CD4-positive, alpha-beta T cell treated with Interferon alpha-2 for 1 hour (primary cell): ENCODE measurements around the gene ACP7.

ENCODE experiments used
- DNase-seq, 2 donors: peaks; one replicate each; pipeline ENCODE4 v3.0.0-alpha.2; 2020 to 2022

Gene ACP7

GRCh38 chr19:39083983-39084731, at the start of gene ACP7:
ACP7 (plus strand) TSS chr19:39084368; CDS start chr19:39085270, 902 bp downstream.
- peak in 1 of 2 donors; percentile 29 for DNase-seq

- no peak for DNase-seq
These were observed 47.6 kb upstream of the ACP7 start for GRCh38 chr19:39036581-39036980.

GRCh38 chr19:39037194-39037593, 47.0 kb upstream of the ACP7 start:
- no peak for DNase-seq

- no peak for DNase-seq
These were observed 46.1 kb upstream of the ACP7 start for GRCh38 chr19:39038098-39038497.

- no peak for DNase-seq
These were observed 38.7 kb upstream of the ACP7 start for GRCh38 chr19:39045506-39045905.

GRCh38 chr19:39046037-39046821, 37.9 kb upstream of the ACP7 start:
- peak in 1 of 2 donors; percentile 9 for DNase-seq

DNA sequence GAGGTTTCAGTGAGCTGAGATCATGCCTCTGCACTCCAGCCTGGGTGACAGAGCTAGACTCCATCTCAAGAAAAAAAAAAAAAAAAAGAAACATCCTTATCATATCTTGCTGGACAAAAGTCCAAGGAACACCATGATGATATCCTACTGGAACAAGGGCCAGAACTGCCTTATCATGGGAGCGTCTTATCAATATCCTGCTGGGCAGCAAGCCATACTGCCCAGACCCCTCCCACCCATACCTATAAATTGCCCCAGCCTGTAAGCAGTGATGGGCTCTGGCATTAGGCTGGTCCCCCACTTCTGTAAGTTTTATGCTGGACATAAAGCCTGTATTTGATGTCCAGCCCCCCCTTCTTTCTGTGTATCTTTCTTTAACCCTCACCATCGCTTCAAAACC, 37.1 kb upstream of the ACP7 start:
- DNase-seq = no peak

DNA sequence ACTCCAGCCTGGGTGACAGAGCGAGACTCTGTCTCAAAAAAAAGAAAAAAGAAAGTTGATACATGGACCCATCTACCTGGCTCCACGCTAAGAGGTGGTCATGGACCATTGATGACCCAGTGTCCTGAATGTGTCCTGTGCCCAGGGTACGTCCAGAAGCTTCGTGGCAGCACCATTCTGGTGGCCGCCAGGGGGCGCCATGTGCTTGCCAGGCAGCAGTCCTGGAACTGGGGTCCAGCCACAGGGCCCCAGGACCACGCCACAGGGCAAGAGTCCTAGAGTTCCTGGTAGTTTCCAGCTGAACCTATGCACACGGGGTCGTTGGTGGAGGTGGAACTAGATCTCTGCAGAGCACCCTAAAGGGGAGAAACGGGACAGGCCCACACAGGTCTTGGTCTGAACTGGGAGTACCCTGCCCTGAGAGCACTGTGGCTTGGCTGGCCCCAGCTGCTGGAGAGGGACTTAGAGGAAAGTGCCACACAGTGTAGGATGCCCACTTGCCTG, 31.9 kb upstream of the ACP7 start:
- peak; percentile 54 to 69 for DNase-seq

DNA sequence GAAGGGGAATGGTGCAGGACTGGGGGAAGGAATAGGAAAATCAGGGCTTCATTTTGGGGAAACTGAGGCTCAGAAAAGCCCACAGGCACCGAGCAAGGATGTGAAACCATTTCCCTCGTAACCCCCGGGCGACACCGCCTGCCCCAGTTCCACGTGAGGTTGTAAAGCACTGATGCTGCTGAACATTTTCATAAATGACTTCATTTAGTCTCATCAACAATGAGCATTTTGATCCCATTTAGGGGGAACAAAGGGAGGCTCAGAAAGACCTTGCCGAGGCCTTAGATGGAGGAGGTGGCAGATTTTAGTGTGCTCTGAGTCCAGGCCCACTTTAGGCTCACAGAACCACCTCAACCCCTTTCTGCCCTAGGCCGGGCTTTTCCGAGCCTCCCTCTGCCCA, 31.3 kb upstream of the ACP7 start:
- no peak for DNase-seq

DNA sequence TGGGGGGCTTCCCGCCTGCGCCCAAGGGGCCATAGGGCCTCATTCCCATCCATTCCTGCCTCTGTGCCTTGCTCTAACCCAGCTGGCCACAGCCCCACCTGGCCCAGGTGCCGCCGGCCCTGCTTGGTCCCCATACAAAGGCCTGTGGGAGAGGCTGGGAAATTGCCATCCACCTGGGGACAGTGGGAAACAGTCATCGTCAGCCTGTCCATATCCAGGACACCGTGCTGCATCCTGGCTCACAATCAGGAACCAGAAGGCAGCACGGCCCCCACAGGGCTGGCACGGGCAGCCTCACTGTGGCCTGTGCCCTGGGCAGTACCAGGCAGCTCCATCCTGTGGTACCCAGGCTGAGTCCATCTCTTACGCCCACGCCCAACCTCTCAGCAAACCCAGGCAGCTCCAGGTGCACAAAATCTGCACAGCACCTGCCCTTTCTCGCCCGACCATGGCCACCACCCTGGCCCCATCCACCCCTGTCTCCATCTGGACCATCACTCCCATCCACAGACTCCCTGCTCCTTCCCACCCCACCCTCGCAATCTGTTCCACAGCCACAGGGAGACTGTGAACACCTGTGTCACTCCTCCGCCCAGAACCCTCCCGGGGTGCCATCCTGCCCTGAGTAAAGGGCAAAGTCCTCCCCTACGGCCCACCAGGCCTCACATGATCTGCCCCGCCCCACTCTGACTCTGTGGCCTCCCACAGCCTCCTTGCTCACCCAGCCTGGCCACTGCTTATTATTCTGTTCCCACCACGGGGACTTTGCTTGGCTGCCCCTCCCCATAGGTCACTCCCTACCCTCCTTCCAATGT, 30.7 kb upstream of the ACP7 start:
- no peak for DNase-seq

- no peak for DNase-seq
These were observed 30.1 kb upstream of the ACP7 start for GRCh38 chr19:39054091-39054470.

GRCh38 chr19:39057615-39058014, 26.6 kb upstream of the ACP7 start:
- DNase-seq = no peak

DNA sequence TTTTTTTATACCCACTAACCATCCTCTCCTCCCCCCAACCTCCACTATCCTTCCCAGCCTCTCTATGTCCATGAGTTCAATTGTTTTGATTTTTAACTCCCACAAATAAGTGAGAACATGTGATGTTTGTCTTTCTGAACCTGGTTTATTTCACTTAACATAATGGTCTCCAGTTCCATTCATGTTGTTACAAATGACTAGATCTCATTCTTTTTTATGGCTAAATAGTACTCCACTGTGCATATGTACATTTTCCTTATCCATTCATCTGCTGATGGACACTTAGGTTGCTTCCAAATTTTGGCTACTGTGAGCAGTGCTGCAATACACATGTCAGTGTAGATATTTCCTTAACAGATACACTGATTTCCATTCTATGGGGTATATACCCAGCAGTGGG, 24.9 kb upstream of the ACP7 start:
- DNase-seq = no peak

- no peak for DNase-seq
These were observed 24.0 kb upstream of the ACP7 start for GRCh38 chr19:39060171-39060570.

- no peak for DNase-seq
These were observed 19.8 kb upstream of the ACP7 start for GRCh38 chr19:39064405-39064804.

DNA sequence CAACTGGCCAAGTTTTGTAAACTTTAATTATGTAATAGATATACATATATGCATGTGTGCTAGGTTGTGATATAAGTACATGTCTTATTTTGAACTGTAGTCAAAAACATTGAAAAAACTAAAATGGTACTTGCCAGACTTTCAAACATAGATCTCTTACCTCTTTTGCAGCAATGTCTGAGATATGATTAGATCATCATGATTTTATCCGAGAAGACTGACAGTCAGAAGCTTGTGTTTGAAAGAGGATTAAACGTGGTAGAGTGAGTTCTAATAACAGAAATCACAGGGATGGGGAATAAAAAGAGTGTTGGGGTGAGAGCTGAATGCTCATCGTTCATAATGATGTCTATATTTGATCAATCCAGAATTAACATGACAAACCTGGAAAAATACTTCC, 18.2 kb upstream of the ACP7 start:
- no peak for DNase-seq

DNA sequence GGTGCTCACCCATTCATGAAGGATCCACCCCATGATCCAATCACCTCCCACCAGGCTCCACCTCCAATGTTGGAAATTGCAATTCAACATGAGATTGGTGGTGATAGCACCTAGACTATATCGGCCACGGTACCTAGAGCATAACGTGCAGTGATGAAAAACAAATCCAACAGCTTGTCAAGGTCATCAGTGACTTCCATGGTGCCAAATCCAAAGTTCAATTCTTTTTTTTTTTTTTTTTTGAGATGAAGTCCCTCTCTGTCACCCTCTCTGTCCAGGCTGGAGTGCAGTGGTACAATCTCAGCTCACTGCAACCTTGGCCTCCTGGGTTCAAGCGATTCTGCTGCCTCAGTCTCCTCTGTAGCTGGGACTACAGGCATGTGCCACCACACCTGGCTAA, 17.1 kb upstream of the ACP7 start:
- DNase-seq = no peak

- peak in 1 of 2 donors; percentile 21 for DNase-seq
These were observed 15.9 kb upstream of the ACP7 start for GRCh38 chr19:39068259-39068658.

DNA sequence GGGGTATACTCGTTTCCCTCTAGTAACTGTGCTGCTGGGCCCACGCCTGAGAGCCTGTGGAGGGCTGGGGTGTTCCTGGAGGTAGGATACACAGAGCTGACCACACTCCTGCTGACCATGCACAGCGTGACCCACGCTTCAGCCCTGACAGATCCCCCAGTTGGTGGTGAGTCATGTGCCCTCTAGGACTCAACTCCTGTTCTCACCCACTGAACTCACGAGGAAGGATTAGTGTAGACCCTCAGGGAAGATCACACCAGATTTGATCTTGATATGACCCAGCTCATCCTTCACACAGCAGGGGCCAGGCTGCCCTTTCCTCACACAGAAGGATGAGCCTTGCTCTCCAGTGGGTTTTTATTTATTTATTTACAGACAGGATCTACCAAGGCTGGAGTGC, 13.3 kb upstream of the ACP7 start:
- no peak for DNase-seq

GRCh38 chr19:39074205-39074692, 9.9 kb upstream of the ACP7 start:
- DNase-seq = no peak

DNA sequence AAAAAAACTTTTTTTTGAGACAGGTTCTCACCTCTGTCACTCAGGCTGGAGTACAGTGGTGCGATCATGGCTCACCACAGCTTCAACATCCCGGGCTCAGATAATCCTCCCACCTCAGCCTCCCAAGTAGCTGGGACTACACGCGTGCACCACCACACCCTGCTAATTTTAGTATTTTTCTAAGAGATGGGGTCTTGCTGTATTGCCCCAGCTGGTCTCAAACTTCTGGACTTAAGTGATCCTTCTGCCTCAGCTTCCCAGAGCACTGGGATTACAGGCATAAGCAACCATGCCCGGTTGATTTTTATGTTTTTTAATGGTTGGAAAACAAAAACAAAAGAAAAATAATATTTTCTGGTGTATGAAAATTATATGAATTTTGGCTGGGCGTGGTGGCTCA, 9.2 kb upstream of the ACP7 start:
- DNase-seq = no peak

DNA sequence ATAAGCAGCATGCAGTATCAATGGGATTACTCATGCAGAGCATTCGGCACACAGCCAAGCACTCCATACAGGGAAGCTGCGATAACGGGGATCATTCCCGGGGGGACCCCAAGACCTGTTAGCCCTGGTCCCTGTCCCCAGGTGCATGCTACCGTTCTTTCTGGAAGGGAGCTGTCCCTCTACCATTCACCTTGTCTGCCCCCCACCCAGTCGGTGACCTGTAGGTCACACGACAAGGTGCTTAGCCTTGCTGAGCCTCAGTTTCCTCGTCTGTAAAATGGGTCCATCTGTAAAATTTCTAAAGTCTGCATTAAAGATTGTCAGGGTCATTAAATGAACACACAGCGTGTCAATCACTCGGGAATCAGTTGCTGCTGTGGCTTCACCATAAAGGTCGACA, 6.8 kb upstream of the ACP7 start:
- no peak for DNase-seq
